Raji (cell line): ENCODE measurements around the gene CCZ1B.
A peak's percentile ranks its signal among the peaks of the same experiment; 100 is the strongest.
"Not testable (repeated sequence)": the region's sequence is repeated elsewhere in the genome, so short reads cannot be mapped to it uniquely, and the experiment has no call there.

Source experiments
- POLR2A ChIP-seq: IDR thresholded peaks from 2 replicates; pipeline ENCODE4 v1.6.1; 2011; ENCODE audit warnings: low read depth, low read length, control low read depth; ENCODE audit not compliant: insufficient read depth

CCZ1B gene

GRCh38 chr7:6826151-6826550 is at the start of gene CCZ1B:
Gene CCZ1B, minus strand, starts transcription at chr7:6826275. Its CDS starts 78 bp downstream, at chr7:6826197.
- peak; percentile 44; the same call in 1 of the 2 replicates for TF ChIP-seq POLR2A

GRCh38 chr7:6833636-6834035 is 7.6 kb upstream of the CCZ1B start:
- no peak for TF ChIP-seq POLR2A

GRCh38 chr7:6831018-6831725 is 5.1 kb upstream of the CCZ1B start:
- no peak for TF ChIP-seq POLR2A

- TF ChIP-seq POLR2A: not testable (repeated sequence)
These were observed 72.1 kb downstream of the CCZ1B start, which contains the start of gene RSPH10B2 for GRCh38 chr7:6753964-6754363. Gene RSPH10B2, plus strand, starts transcription at chr7:6754103. Its CDS starts 3,575 bp downstream, at chr7:6757678.
